H9 (cell line): Measurements from ENCODE around the gene USP12. TPM values are rescaled to one million over a fixed set of nuclear protein-coding genes. Genes with fewer than 3 reads are reported as not detected.

ENCODE experiments used
- DNase-seq: peaks from one replicate; pipeline ENCODE4 v3.0.0-alpha.2; 2017
- H2AFZ ChIP-seq: one replicate; pipeline ENCODE4 v1.6.1; 2013; ENCODE audit warnings: mild to moderate bottlenecking, low read length, control low read depth, moderate library complexity
- H2AK5ac ChIP-seq: 2 replicates; pipeline ENCODE4 v1.6.1; 2013; ENCODE audit warnings: low read length, control low read depth, mixed read lengths; ENCODE audit not compliant: insufficient read length
- H2BK120ac ChIP-seq: one replicate; pipeline ENCODE4 v1.6.1; 2013; ENCODE audit warnings: low read depth, mild to moderate bottlenecking, low read length, control low read depth, inconsistent platforms; ENCODE audit not compliant: poor library complexity, severe bottlenecking
- H2BK12ac ChIP-seq: 2 replicates; pipeline ENCODE4 v1.6.1; 2013; ENCODE audit warnings: low read length, control low read depth, mixed read lengths, low read depth; ENCODE audit not compliant: insufficient read length
- H2BK15ac ChIP-seq: 2 replicates; pipeline ENCODE4 v1.6.1; 2013; ENCODE audit warnings: low read depth, low read length, control low read depth
- H2BK20ac ChIP-seq: one replicate; pipeline ENCODE4 v1.6.1; 2013; ENCODE audit warnings: low read depth, mild to moderate bottlenecking, low read length, control low read depth, inconsistent platforms; ENCODE audit not compliant: poor library complexity, severe bottlenecking
- H2BK5ac ChIP-seq: 2 replicates; pipeline ENCODE4 v1.6.1; 2013; ENCODE audit warnings: low read length, control low read depth, mixed read lengths; ENCODE audit not compliant: insufficient read length
- H3K14ac ChIP-seq: 2 replicates; pipeline ENCODE4 v1.6.1; 2013; ENCODE audit warnings: low read length, control low read depth; ENCODE audit not compliant: insufficient read depth
- H3K18ac ChIP-seq: 2 replicates; pipeline ENCODE4 v1.6.1; 2013; ENCODE audit warnings: low read depth, mild to moderate bottlenecking, mixed read lengths, low read length, control low read depth; ENCODE audit not compliant: insufficient read length
- H3K23ac ChIP-seq: 2 replicates; pipeline ENCODE4 v1.6.1; 2013; ENCODE audit warnings: low read length, control low read depth, mixed read lengths, low read depth; ENCODE audit not compliant: insufficient read length
- H3K23me2 ChIP-seq: 2 replicates; pipeline ENCODE4 v1.6.1; 2013; ENCODE audit warnings: low read depth, mild to moderate bottlenecking, mixed read lengths, low read length, control low read depth; ENCODE audit not compliant: insufficient read length, poor library complexity, severe bottlenecking
- H3K27ac ChIP-seq: 2 replicates; pipeline ENCODE4 v1.5.1; 2013; ENCODE audit warnings: low read length, control low read depth, mixed read lengths, low read depth; ENCODE audit not compliant: insufficient read length
- H3K27me3 ChIP-seq: 2 replicates; pipeline ENCODE4 v1.6.1; 2013; ENCODE audit warnings: low read length, control low read depth, inconsistent platforms; ENCODE audit not compliant: insufficient read depth
- H3K4ac ChIP-seq: 2 replicates; pipeline ENCODE4 v1.6.1; 2013; ENCODE audit warnings: low read depth, mild to moderate bottlenecking, control low read depth, inconsistent platforms, low read length, moderate library complexity
- H3K4me1 ChIP-seq: 2 replicates; pipeline ENCODE4 v1.6.1; 2013; ENCODE audit warnings: low read length, control low read depth, inconsistent platforms; ENCODE audit not compliant: insufficient read depth
- H3K4me2 ChIP-seq: 2 replicates; pipeline ENCODE4 v1.6.1; 2013; ENCODE audit warnings: low read length, control low read depth, mixed read lengths; ENCODE audit not compliant: insufficient read length, insufficient read depth
- H3K56ac ChIP-seq: 2 replicates; pipeline ENCODE4 v1.6.1; 2013; ENCODE audit warnings: low read depth, mild to moderate bottlenecking, mixed read lengths, low read length, control low read depth; ENCODE audit not compliant: insufficient read length
- H3K79me1 ChIP-seq: 2 replicates; pipeline ENCODE4 v1.6.1; 2013; ENCODE audit warnings: low read depth, mild to moderate bottlenecking, moderate library complexity, low read length, control low read depth, inconsistent platforms; ENCODE audit not compliant: insufficient read depth, poor library complexity, severe bottlenecking
- H3K79me2 ChIP-seq: 2 replicates; pipeline ENCODE4 v1.6.1; 2013; ENCODE audit warnings: low read length, control low read depth, inconsistent platforms; ENCODE audit not compliant: insufficient read depth
- H3K9ac ChIP-seq: 2 replicates; pipeline ENCODE4 v1.6.1; 2013; ENCODE audit warnings: low read length, control low read depth, mixed read lengths; ENCODE audit not compliant: insufficient read length; ENCODE audit errors: extremely low read depth
- H3K9me3 ChIP-seq: one replicate; pipeline ENCODE4 v1.6.1; 2013; ENCODE audit warnings: low read depth, low read length, inconsistent platforms; ENCODE audit not compliant: control insufficient read depth
- H3T11ph ChIP-seq: one replicate; pipeline ENCODE4 v1.6.1; 2013; ENCODE audit warnings: mild to moderate bottlenecking, low read length, control low read depth, inconsistent platforms
- H4K20me1 ChIP-seq: one replicate; pipeline ENCODE4 v1.6.1; 2013; ENCODE audit not compliant: control insufficient read depth, insufficient read length, insufficient read depth
- H4K5ac ChIP-seq: 2 replicates; pipeline ENCODE4 v1.6.1; 2013; ENCODE audit warnings: low read depth, mild to moderate bottlenecking, mixed read lengths, low read length, control low read depth; ENCODE audit not compliant: insufficient read length
- H4K8ac ChIP-seq: replicated peaks from 2 replicates; pipeline ENCODE4 v1.6.1; 2013; ENCODE audit warnings: low read length, control low read depth, mixed read lengths, low read depth; ENCODE audit not compliant: insufficient read length
- H4K91ac ChIP-seq: 2 replicates; pipeline ENCODE4 v1.6.1; 2013; ENCODE audit warnings: low read depth, mild to moderate bottlenecking, moderate library complexity, mixed read lengths, low read length, control low read depth; ENCODE audit not compliant: insufficient read length
- H3K27ac Mint-ChIP-seq, 3 experiments: 2 replicates in 2 of 3; 3 replicates in 1 of 3; pipeline ENCODE4 v1.8.0; 2020 to 2021; ENCODE audit warnings: mixed read lengths in 3 of 3, mild to moderate bottlenecking in 1 of 3, moderate library complexity in 1 of 3
- H3K27me3 Mint-ChIP-seq: 2 replicates; pipeline ENCODE4 v1.8.0; 2021; ENCODE audit warnings: low read depth, mild to moderate bottlenecking, moderate library complexity, mixed read lengths
- H3K36me3 Mint-ChIP-seq, 3 experiments: 2 replicates in 2 of 3; 3 replicates in 1 of 3; pipeline ENCODE4 v1.8.0; 2020 to 2021; ENCODE audit warnings: low read depth in 3 of 3, mixed read lengths in 3 of 3; ENCODE audit not compliant: insufficient read depth in 1 of 3
- H3K4me1 Mint-ChIP-seq, 2 experiments: 2 replicates each; pipeline ENCODE4 v1.8.0; 2020; ENCODE audit warnings: mixed read lengths in 2 of 2
- H3K4me3 Mint-ChIP-seq, 2 experiments: 2 replicates in 1 of 2; 3 replicates in 1 of 2; pipeline ENCODE4 v1.8.0; 2020 to 2021; ENCODE audit warnings: mild to moderate bottlenecking in 2 of 2, mixed read lengths in 2 of 2, moderate library complexity in 1 of 2
- H3K9me3 Mint-ChIP-seq, 2 experiments: 2 replicates in 1 of 2; 3 replicates in 1 of 2; pipeline ENCODE4 v1.8.0; 2020; ENCODE audit warnings: mild to moderate bottlenecking in 2 of 2, mixed read lengths in 2 of 2, moderate library complexity in 1 of 2
- CTCF ChIP-seq: fragments of 200-600 bp; sonication (generic); conservative IDR thresholded peaks from 3 replicates; pipeline ENCODE4 v1.8.0; 2021; ENCODE audit warnings: antibody characterized with exemption, mild to moderate bottlenecking
- WGBS: extraction: QIAGEN DNeasy Blood & Tissue Kit; methylation state at CpG from one replicate; pipeline ENCODE4 v1.1.7; 2013; ENCODE audit warnings: missing lambda C conversion rate, low lambda C conversion rate, mixed read lengths; ENCODE audit not compliant: insufficient read length; ENCODE audit errors: extremely low coverage; 5-methylcytosine and 5-hydroxymethylcytosine counted together
- total RNA-seq: library from RNA; stranded (reverse); gene quantifications from 2 replicates; pipeline ENCODE4 v1.2.1, GENCODE V29; 2021

The USP12 gene
- total RNA-seq, 1 experiment from 2014 or later, result 24.8 TPM

DNA sequence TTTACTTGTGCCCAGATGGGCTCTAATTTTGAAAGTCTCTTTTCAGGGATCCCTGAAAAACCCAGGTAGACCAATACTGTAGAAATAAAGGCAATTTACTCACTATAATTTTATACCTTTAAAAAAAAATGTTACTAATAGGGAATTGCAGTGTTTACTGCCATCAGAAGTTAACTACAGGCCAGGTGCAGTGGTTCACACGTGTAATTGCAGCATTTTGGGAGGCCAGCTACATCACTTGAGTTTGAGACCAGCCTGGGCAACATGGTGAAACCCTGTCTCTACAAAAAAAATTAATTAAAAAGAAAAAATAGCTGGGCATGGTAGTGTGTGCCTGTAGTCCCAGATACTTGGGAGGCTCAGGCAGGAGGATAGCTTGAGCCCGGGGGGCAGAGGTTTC is 10.2 kb downstream of the USP12 start:
- H3K36me3 Mint-ChIP-seq, result peaks cover 3 to 16% (median 9%) of the 10 kb centered on the region in 3 experiments
- Histone ChIP-seq H3K14ac (no peak overlapping the region), H2AFZ (no peak overlapping the region), H3K56ac (no peak overlapping the region), H4K20me1 (no peaks in the 10 kb centered on the region), H3K79me2 (peaks cover 41% of the 10 kb centered on the region; the same call in 1 of the 2 replicates), H3T11ph (no peak overlapping the region), H4K5ac (no peak overlapping the region), H2BK120ac (no peak overlapping the region), H3K4me1 (peaks cover 12% of the 10 kb centered on the region; the same call in 1 of the 2 replicates), H3K27ac (no peak overlapping the region), H3K23me2 (no peaks in the 10 kb centered on the region), H3K4me2 (no peak overlapping the region), H4K91ac (no peak overlapping the region), H3K9ac (no peak overlapping the region), H3K79me1 (peaks cover 6% of the 10 kb centered on the region), H3K4ac (no peak overlapping the region), H3K18ac (no peak overlapping the region), H2BK20ac (no peak overlapping the region), H2BK5ac (no peak overlapping the region), H3K23ac (no peak overlapping the region), H2AK5ac (no peak overlapping the region), H4K8ac (no peak overlapping the region), H2BK15ac (no peak overlapping the region), H3K27me3 (no peaks in the 10 kb centered on the region), H2BK12ac (no peak overlapping the region), H3K9me3 (no peaks in the 10 kb centered on the region)
- H3K4me1 Mint-ChIP-seq, result peaks cover 35 to 40% of the 10 kb centered on the region in 2 experiments
- no peak for DNase-seq
- WGBS, result no CpG with 5 or more reads among the region's 2 CpGs
- TF ChIP-seq CTCF, result no peak
- peaks cover 8% of the 10 kb centered on the region in 2 experiments for H3K9me3 Mint-ChIP-seq
- H3K4me3 Mint-ChIP-seq, result no peak overlapping the region
- no peak overlapping the region for H3K27ac Mint-ChIP-seq
- H3K27me3 Mint-ChIP-seq, result no peaks in the 10 kb centered on the region
